H9 (cell line): ENCODE data around the gene PARK7. TPM values are rescaled to one million over a fixed set of nuclear protein-coding genes. Genes with fewer than 3 reads are reported as not detected.

Experiments used
- DNase-seq: peaks from one replicate; pipeline ENCODE4 v3.0.0-alpha.2; 2017
- H2AFZ ChIP-seq: one replicate; pipeline ENCODE4 v1.6.1; 2013; ENCODE audit warnings: mild to moderate bottlenecking, low read length, control low read depth, moderate library complexity
- H2AK5ac ChIP-seq: 2 replicates; pipeline ENCODE4 v1.6.1; 2013; ENCODE audit warnings: low read length, control low read depth, mixed read lengths; ENCODE audit not compliant: insufficient read length
- H2BK120ac ChIP-seq: one replicate; pipeline ENCODE4 v1.6.1; 2013; ENCODE audit warnings: low read depth, mild to moderate bottlenecking, low read length, control low read depth, inconsistent platforms; ENCODE audit not compliant: poor library complexity, severe bottlenecking
- H2BK12ac ChIP-seq: 2 replicates; pipeline ENCODE4 v1.6.1; 2013; ENCODE audit warnings: low read length, control low read depth, mixed read lengths, low read depth; ENCODE audit not compliant: insufficient read length
- H2BK15ac ChIP-seq: 2 replicates; pipeline ENCODE4 v1.6.1; 2013; ENCODE audit warnings: low read depth, low read length, control low read depth
- H2BK20ac ChIP-seq: one replicate; pipeline ENCODE4 v1.6.1; 2013; ENCODE audit warnings: low read depth, mild to moderate bottlenecking, low read length, control low read depth, inconsistent platforms; ENCODE audit not compliant: poor library complexity, severe bottlenecking
- H2BK5ac ChIP-seq: 2 replicates; pipeline ENCODE4 v1.6.1; 2013; ENCODE audit warnings: low read length, control low read depth, mixed read lengths; ENCODE audit not compliant: insufficient read length
- H3K14ac ChIP-seq: 2 replicates; pipeline ENCODE4 v1.6.1; 2013; ENCODE audit warnings: low read length, control low read depth; ENCODE audit not compliant: insufficient read depth
- H3K18ac ChIP-seq: 2 replicates; pipeline ENCODE4 v1.6.1; 2013; ENCODE audit warnings: low read depth, mild to moderate bottlenecking, mixed read lengths, low read length, control low read depth; ENCODE audit not compliant: insufficient read length
- H3K23ac ChIP-seq: 2 replicates; pipeline ENCODE4 v1.6.1; 2013; ENCODE audit warnings: low read length, control low read depth, mixed read lengths, low read depth; ENCODE audit not compliant: insufficient read length
- H3K23me2 ChIP-seq: 2 replicates; pipeline ENCODE4 v1.6.1; 2013; ENCODE audit warnings: low read depth, mild to moderate bottlenecking, mixed read lengths, low read length, control low read depth; ENCODE audit not compliant: insufficient read length, poor library complexity, severe bottlenecking
- H3K27ac ChIP-seq: 2 replicates; pipeline ENCODE4 v1.5.1; 2013; ENCODE audit warnings: low read length, control low read depth, mixed read lengths, low read depth; ENCODE audit not compliant: insufficient read length
- H3K27me3 ChIP-seq: 2 replicates; pipeline ENCODE4 v1.6.1; 2013; ENCODE audit warnings: low read length, control low read depth, inconsistent platforms; ENCODE audit not compliant: insufficient read depth
- H3K4ac ChIP-seq: 2 replicates; pipeline ENCODE4 v1.6.1; 2013; ENCODE audit warnings: low read depth, mild to moderate bottlenecking, control low read depth, inconsistent platforms, low read length, moderate library complexity
- H3K4me1 ChIP-seq: 2 replicates; pipeline ENCODE4 v1.6.1; 2013; ENCODE audit warnings: low read length, control low read depth, inconsistent platforms; ENCODE audit not compliant: insufficient read depth
- H3K4me2 ChIP-seq: 2 replicates; pipeline ENCODE4 v1.6.1; 2013; ENCODE audit warnings: low read length, control low read depth, mixed read lengths; ENCODE audit not compliant: insufficient read length, insufficient read depth
- H3K56ac ChIP-seq: 2 replicates; pipeline ENCODE4 v1.6.1; 2013; ENCODE audit warnings: low read depth, mild to moderate bottlenecking, mixed read lengths, low read length, control low read depth; ENCODE audit not compliant: insufficient read length
- H3K79me1 ChIP-seq: 2 replicates; pipeline ENCODE4 v1.6.1; 2013; ENCODE audit warnings: low read depth, mild to moderate bottlenecking, moderate library complexity, low read length, control low read depth, inconsistent platforms; ENCODE audit not compliant: insufficient read depth, poor library complexity, severe bottlenecking
- H3K79me2 ChIP-seq: 2 replicates; pipeline ENCODE4 v1.6.1; 2013; ENCODE audit warnings: low read length, control low read depth, inconsistent platforms; ENCODE audit not compliant: insufficient read depth
- H3K9ac ChIP-seq: 2 replicates; pipeline ENCODE4 v1.6.1; 2013; ENCODE audit warnings: low read length, control low read depth, mixed read lengths; ENCODE audit not compliant: insufficient read length; ENCODE audit errors: extremely low read depth
- H3K9me3 ChIP-seq: one replicate; pipeline ENCODE4 v1.6.1; 2013; ENCODE audit warnings: low read depth, low read length, inconsistent platforms; ENCODE audit not compliant: control insufficient read depth
- H3T11ph ChIP-seq: one replicate; pipeline ENCODE4 v1.6.1; 2013; ENCODE audit warnings: mild to moderate bottlenecking, low read length, control low read depth, inconsistent platforms
- H4K20me1 ChIP-seq: one replicate; pipeline ENCODE4 v1.6.1; 2013; ENCODE audit not compliant: control insufficient read depth, insufficient read length, insufficient read depth
- H4K5ac ChIP-seq: 2 replicates; pipeline ENCODE4 v1.6.1; 2013; ENCODE audit warnings: low read depth, mild to moderate bottlenecking, mixed read lengths, low read length, control low read depth; ENCODE audit not compliant: insufficient read length
- H4K8ac ChIP-seq: replicated peaks from 2 replicates; pipeline ENCODE4 v1.6.1; 2013; ENCODE audit warnings: low read length, control low read depth, mixed read lengths, low read depth; ENCODE audit not compliant: insufficient read length
- H4K91ac ChIP-seq: 2 replicates; pipeline ENCODE4 v1.6.1; 2013; ENCODE audit warnings: low read depth, mild to moderate bottlenecking, moderate library complexity, mixed read lengths, low read length, control low read depth; ENCODE audit not compliant: insufficient read length
- H3K27ac Mint-ChIP-seq, 3 experiments: 2 replicates in 2 of 3; 3 replicates in 1 of 3; pipeline ENCODE4 v1.8.0; 2020 to 2021; ENCODE audit warnings: mixed read lengths in 3 of 3, mild to moderate bottlenecking in 1 of 3, moderate library complexity in 1 of 3
- H3K27me3 Mint-ChIP-seq: 2 replicates; pipeline ENCODE4 v1.8.0; 2021; ENCODE audit warnings: low read depth, mild to moderate bottlenecking, moderate library complexity, mixed read lengths
- H3K36me3 Mint-ChIP-seq, 3 experiments: 2 replicates in 2 of 3; 3 replicates in 1 of 3; pipeline ENCODE4 v1.8.0; 2020 to 2021; ENCODE audit warnings: low read depth in 3 of 3, mixed read lengths in 3 of 3; ENCODE audit not compliant: insufficient read depth in 1 of 3
- H3K4me1 Mint-ChIP-seq, 2 experiments: 2 replicates each; pipeline ENCODE4 v1.8.0; 2020; ENCODE audit warnings: mixed read lengths in 2 of 2
- H3K4me3 Mint-ChIP-seq, 2 experiments: 2 replicates in 1 of 2; 3 replicates in 1 of 2; pipeline ENCODE4 v1.8.0; 2020 to 2021; ENCODE audit warnings: mild to moderate bottlenecking in 2 of 2, mixed read lengths in 2 of 2, moderate library complexity in 1 of 2
- H3K9me3 Mint-ChIP-seq, 2 experiments: 2 replicates in 1 of 2; 3 replicates in 1 of 2; pipeline ENCODE4 v1.8.0; 2020; ENCODE audit warnings: mild to moderate bottlenecking in 2 of 2, mixed read lengths in 2 of 2, moderate library complexity in 1 of 2
- WGBS: extraction: QIAGEN DNeasy Blood & Tissue Kit; methylation state at CpG from one replicate; pipeline ENCODE4 v1.1.7; 2013; ENCODE audit warnings: missing lambda C conversion rate, low lambda C conversion rate, mixed read lengths; ENCODE audit not compliant: insufficient read length; ENCODE audit errors: extremely low coverage; 5-methylcytosine and 5-hydroxymethylcytosine counted together
- total RNA-seq: library from RNA; stranded (reverse); gene quantifications from 2 replicates; pipeline ENCODE4 v1.2.1, GENCODE V29; 2021
- TF ChIP-seq, protein P1 (sequence below): fragments of 200-600 bp; sonication (generic); conservative IDR thresholded peaks from 3 replicates; pipeline ENCODE4 v1.8.0; 2021; ENCODE audit warnings: antibody characterized with exemption, mild to moderate bottlenecking

PARK7 gene
- total RNA-seq, 1 experiment from 2014 or later: 370 TPM

DNA sequence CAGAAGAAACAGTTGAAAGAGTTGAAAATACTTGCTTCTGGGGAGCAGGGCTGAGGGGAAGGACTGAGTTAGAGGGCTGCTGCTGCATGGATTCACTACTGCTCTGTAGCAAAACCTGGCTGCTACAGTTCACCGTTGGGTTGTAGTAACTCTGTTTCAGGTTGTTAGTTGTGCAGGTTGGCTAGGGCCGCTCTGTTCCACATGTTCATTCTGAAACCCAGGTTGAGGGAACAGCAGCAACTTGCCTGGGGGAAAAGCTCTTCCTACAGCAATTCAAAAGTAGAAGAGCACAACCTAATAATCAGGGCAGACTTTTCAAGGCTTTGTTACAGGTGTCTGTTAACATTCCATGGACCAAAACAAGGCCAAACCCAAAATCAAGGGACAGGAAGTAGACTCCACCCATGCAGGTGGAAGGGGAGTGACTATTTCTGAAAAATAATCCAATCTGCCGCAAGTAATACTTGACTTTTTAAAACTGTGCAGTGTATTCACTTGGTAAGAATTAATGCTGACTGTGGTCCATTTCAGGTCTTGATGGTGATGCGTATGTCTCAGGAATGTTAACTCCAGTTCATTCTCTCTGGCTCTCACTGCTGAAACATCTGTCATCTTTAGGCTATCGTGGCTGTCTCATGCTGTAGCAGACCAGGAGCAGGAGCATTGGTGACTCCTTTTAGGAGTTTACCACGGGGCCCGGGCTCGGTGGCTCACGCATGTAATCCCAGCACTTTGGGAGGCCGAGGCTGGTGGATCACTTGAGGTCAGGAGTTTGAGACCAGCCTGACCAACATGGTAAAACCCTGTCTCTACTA, 5.1 kb upstream of the PARK7 start:
- Mint-ChIP-seq H3K27me3 (no peaks in the 10 kb centered on the region; the same call in 1 of the 2 replicates), H3K4me1 (peaks cover 6 to 9% of the 10 kb centered on the region in 2 experiments), H3K9me3 (peaks cover 7% of the 10 kb centered on the region in 2 experiments), H3K36me3 (peaks cover 0 to 7% (median 3%) of the 10 kb centered on the region in 3 experiments; a peak in 3 of 7 replicates), H3K4me3 (no peak overlapping the region), H3K27ac (no peak overlapping the region; a peak in 1 of 7 replicates)
- Histone ChIP-seq H3T11ph (no peak overlapping the region), H3K4ac (no peak overlapping the region), H3K4me1 (no peaks in the 10 kb centered on the region), H2AFZ (no peak overlapping the region), H4K8ac (no peak overlapping the region), H3K14ac (no peak overlapping the region), H3K4me2 (no peak overlapping the region), H3K9me3 (no peaks in the 10 kb centered on the region), H3K23me2 (no peaks in the 10 kb centered on the region), H4K20me1 (no peaks in the 10 kb centered on the region), H3K27me3 (no peaks in the 10 kb centered on the region), H3K79me2 (no peaks in the 10 kb centered on the region), H3K27ac (no peak overlapping the region), H4K5ac (no peak overlapping the region), H3K9ac (no peak overlapping the region), H2AK5ac (no peak overlapping the region), H2BK120ac (no peak overlapping the region), H4K91ac (no peak overlapping the region), H3K18ac (no peak overlapping the region), H3K23ac (no peak overlapping the region), H2BK12ac (no peak overlapping the region), H2BK5ac (no peak overlapping the region), H2BK15ac (no peak overlapping the region), H2BK20ac (no peak overlapping the region), H3K56ac (no peak overlapping the region), H3K79me1 (no peaks in the 10 kb centered on the region)
- TF ChIP-seq, protein P1, sequence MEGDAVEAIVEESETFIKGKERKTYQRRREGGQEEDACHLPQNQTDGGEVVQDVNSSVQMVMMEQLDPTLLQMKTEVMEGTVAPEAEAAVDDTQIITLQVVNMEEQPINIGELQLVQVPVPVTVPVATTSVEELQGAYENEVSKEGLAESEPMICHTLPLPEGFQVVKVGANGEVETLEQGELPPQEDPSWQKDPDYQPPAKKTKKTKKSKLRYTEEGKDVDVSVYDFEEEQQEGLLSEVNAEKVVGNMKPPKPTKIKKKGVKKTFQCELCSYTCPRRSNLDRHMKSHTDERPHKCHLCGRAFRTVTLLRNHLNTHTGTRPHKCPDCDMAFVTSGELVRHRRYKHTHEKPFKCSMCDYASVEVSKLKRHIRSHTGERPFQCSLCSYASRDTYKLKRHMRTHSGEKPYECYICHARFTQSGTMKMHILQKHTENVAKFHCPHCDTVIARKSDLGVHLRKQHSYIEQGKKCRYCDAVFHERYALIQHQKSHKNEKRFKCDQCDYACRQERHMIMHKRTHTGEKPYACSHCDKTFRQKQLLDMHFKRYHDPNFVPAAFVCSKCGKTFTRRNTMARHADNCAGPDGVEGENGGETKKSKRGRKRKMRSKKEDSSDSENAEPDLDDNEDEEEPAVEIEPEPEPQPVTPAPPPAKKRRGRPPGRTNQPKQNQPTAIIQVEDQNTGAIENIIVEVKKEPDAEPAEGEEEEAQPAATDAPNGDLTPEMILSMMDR: no peak
- WGBS: no CpG with 5 or more reads among the region's 10 CpGs
- no peak for DNase-seq
